ENCODE measurements around the gene CD59. TPM values are rescaled to one million over a fixed set of nuclear protein-coding genes. Genes with fewer than 3 reads are reported as not detected.
A peak's percentile ranks its signal among the peaks of the same experiment; 100 is the strongest.

Gene CD59
- total RNA-seq, 1 donor from 2014 or later, result 272 TPM

GRCh38 chr11:33737362-33737821 lies 1.2 kb upstream of the CD59 start:
- Histone ChIP-seq H3K27ac (peak overlapping the region; percentile 97), H3K27me3 (no peaks in the 10 kb centered on the region), H3K9me3 (no peaks in the 10 kb centered on the region), H3K4me1 (peaks cover 42% of the 10 kb centered on the region), H3K36me3 (peaks cover 0 to 6% of the 10 kb centered on the region in 2 donors), H3K4me3 (peak overlapping the region; percentile 3 to 99)
- intact Hi-C loops (cut with DNase I), result loop anchor here (5.0 to 10.0 kb wide), 2 partner anchors 35 to 1857 kb away; partner anchors contain the start of gene C11orf91
- no peak for DNase-seq (ENCODE audit: extremely low spot score in 2 of 2)
- no peak for TF ChIP-seq POLR2AphosphoS5 (IDR thresholded peaks at IDR 0.05; ENCODE audit: insufficient read depth in 1 of 2, low read depth in 1 of 2)
- TF ChIP-seq CTCF (IDR thresholded peaks at IDR 0.05), result no peak
- TF ChIP-seq POLR2A (IDR thresholded peaks at IDR 0.05), result no peak

GRCh38 chr11:33735271-33736147 lies 714 bp downstream of the CD59 start:
- H3K4me1 ChIP-seq, result peaks cover 61% of the 10 kb centered on the region
- TF ChIP-seq POLR2A (IDR thresholded peaks at IDR 0.05) (no peak), POLR2AphosphoS5 (IDR thresholded peaks at IDR 0.05; ENCODE audit: insufficient read depth in 1 of 2, low read depth in 1 of 2) (peak in 1 of 2 donors; percentile 20)
- intact Hi-C loops (cut with DNase I), result loop anchor here (5.0 to 10.0 kb wide), 2 partner anchors 33 to 1859 kb away; partner anchors contain the start of gene C11orf91
- DNase-seq (ENCODE audit: extremely low spot score in 2 of 2), result no peak
- no peaks in the 10 kb centered on the region for H3K36me3 ChIP-seq
- H3K4me3 ChIP-seq, result peak overlapping the region; percentile 91 to 99
- no peaks in the 10 kb centered on the region for H3K27me3 ChIP-seq
- peak overlapping the region; percentile 97 for H3K27ac ChIP-seq
- H3K9me3 ChIP-seq, result no peaks in the 10 kb centered on the region

GRCh38 chr11:33734441-33735270 lies 1.6 kb downstream of the CD59 start:
- Histone ChIP-seq H3K36me3 (no peaks in the 10 kb centered on the region), H3K4me3 (peak overlapping the region; percentile 91 to 99), H3K9me3 (no peaks in the 10 kb centered on the region), H3K27ac (peak overlapping the region; percentile 97), H3K4me1 (peaks cover 69% of the 10 kb centered on the region), H3K27me3 (no peaks in the 10 kb centered on the region)
- no peak for DNase-seq (ENCODE audit: extremely low spot score in 2 of 2)
- peak in 1 of 2 donors; percentile 7 for TF ChIP-seq POLR2AphosphoS5 (IDR thresholded peaks at IDR 0.05; ENCODE audit: insufficient read depth in 1 of 2, low read depth in 1 of 2)
- no peak for TF ChIP-seq CTCF (IDR thresholded peaks at IDR 0.05)
- intact Hi-C loops (cut with DNase I), result loop anchor here (5.0 to 10.0 kb wide), 2 partner anchors 32 to 1860 kb away; partner anchors contain the start of gene C11orf91

GRCh38 chr11:33733980-33734379 lies 2.2 kb downstream of the CD59 start:
- no peak for TF ChIP-seq CTCF (IDR thresholded peaks at IDR 0.05)
- no peak for TF ChIP-seq POLR2AphosphoS5 (IDR thresholded peaks at IDR 0.05; ENCODE audit: insufficient read depth in 1 of 2, low read depth in 1 of 2)
- TF ChIP-seq POLR2A (IDR thresholded peaks at IDR 0.05), result no peak

More at GRCh38 chr11:33733980-33734379, 2.2 kb downstream of the CD59 start:
- Histone ChIP-seq H3K27me3 (no peaks in the 10 kb centered on the region), H3K27ac (peak overlapping the region; percentile 97), H3K4me3 (peak overlapping the region; percentile 91 to 99), H3K36me3 (no peaks in the 10 kb centered on the region), H3K9me3 (no peaks in the 10 kb centered on the region), H3K4me1 (peaks cover 75% of the 10 kb centered on the region)
- intact Hi-C loops (cut with DNase I), result loop anchor here (10.0 kb wide), 1 partner anchor 1861 kb away; no protein-coding TSS in a partner anchor
- DNase-seq (ENCODE audit: extremely low spot score in 2 of 2), result no peak
